ENCODE measurements around the gene IL1A. TPM values are rescaled to one million over a fixed set of nuclear protein-coding genes. Genes with fewer than 3 reads are reported as not detected.

The IL1A gene
- total and polyA plus RNA-seq, 9 of the 15 experiments (the other 6 are each of a cell fraction or from before 2014, with no cell fraction given) = 0.03 to 0.27 (median 0.14) TPM; not detected in 2

DNA sequence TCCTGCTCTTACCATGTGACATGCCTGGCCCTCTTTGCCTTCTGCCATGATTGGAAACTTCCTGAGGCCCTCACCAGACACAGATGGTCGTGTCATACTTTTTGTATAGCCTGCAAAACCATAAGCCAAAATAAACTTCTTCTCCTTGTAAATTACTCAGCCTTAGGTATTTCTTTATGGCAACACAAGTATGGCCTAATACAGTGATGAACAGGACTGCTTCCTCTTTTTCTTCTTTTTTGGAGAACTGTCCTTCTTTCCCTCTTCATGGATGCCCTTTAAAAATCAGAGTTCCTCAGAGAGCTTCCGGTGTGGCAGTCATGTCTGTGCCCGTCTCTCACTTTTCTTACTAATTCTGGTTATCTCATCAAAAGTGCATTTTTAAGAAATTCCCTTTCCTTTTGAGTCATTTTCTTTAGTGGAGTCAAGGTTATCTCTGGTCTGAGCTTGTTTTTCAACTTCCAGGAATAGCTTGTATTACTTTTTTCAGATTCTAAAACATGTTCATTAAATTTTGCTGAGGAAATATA is 9.2 kb upstream of the IL1A start (continued):
- TF ChIP-seq, protein P1, sequence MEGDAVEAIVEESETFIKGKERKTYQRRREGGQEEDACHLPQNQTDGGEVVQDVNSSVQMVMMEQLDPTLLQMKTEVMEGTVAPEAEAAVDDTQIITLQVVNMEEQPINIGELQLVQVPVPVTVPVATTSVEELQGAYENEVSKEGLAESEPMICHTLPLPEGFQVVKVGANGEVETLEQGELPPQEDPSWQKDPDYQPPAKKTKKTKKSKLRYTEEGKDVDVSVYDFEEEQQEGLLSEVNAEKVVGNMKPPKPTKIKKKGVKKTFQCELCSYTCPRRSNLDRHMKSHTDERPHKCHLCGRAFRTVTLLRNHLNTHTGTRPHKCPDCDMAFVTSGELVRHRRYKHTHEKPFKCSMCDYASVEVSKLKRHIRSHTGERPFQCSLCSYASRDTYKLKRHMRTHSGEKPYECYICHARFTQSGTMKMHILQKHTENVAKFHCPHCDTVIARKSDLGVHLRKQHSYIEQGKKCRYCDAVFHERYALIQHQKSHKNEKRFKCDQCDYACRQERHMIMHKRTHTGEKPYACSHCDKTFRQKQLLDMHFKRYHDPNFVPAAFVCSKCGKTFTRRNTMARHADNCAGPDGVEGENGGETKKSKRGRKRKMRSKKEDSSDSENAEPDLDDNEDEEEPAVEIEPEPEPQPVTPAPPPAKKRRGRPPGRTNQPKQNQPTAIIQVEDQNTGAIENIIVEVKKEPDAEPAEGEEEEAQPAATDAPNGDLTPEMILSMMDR (IDR thresholded peaks at IDR 0.05 in 2 of 3, conservative IDR thresholded peaks at IDR 0.05 in 1 of 3; ENCODE audit: insufficient read depth in 2 of 3, low read depth in 1 of 3, low read length in 3 of 3) = no peak
- TF ChIP-seq EWSR1 (IDR thresholded peaks at IDR 0.05; ENCODE audit: borderline replicate concordance, low read depth, partially characterized antibody) = no peak
- no peak for TF ChIP-seq ZNF830 (CRISPR knock-in tag; IDR thresholded peaks at IDR 0.05)
- TF ChIP-seq ZC3H11A (IDR thresholded peaks at IDR 0.05; ENCODE audit: low read depth, low read length) = no peak
- no peak for TF ChIP-seq ZNF174 (CRISPR knock-in tag; IDR thresholded peaks at IDR 0.05)
- TF ChIP-seq MBD2 (IDR thresholded peaks at IDR 0.05; ENCODE audit: borderline replicate concordance, low read depth) = no peak
- TF ChIP-seq, protein P2, sequence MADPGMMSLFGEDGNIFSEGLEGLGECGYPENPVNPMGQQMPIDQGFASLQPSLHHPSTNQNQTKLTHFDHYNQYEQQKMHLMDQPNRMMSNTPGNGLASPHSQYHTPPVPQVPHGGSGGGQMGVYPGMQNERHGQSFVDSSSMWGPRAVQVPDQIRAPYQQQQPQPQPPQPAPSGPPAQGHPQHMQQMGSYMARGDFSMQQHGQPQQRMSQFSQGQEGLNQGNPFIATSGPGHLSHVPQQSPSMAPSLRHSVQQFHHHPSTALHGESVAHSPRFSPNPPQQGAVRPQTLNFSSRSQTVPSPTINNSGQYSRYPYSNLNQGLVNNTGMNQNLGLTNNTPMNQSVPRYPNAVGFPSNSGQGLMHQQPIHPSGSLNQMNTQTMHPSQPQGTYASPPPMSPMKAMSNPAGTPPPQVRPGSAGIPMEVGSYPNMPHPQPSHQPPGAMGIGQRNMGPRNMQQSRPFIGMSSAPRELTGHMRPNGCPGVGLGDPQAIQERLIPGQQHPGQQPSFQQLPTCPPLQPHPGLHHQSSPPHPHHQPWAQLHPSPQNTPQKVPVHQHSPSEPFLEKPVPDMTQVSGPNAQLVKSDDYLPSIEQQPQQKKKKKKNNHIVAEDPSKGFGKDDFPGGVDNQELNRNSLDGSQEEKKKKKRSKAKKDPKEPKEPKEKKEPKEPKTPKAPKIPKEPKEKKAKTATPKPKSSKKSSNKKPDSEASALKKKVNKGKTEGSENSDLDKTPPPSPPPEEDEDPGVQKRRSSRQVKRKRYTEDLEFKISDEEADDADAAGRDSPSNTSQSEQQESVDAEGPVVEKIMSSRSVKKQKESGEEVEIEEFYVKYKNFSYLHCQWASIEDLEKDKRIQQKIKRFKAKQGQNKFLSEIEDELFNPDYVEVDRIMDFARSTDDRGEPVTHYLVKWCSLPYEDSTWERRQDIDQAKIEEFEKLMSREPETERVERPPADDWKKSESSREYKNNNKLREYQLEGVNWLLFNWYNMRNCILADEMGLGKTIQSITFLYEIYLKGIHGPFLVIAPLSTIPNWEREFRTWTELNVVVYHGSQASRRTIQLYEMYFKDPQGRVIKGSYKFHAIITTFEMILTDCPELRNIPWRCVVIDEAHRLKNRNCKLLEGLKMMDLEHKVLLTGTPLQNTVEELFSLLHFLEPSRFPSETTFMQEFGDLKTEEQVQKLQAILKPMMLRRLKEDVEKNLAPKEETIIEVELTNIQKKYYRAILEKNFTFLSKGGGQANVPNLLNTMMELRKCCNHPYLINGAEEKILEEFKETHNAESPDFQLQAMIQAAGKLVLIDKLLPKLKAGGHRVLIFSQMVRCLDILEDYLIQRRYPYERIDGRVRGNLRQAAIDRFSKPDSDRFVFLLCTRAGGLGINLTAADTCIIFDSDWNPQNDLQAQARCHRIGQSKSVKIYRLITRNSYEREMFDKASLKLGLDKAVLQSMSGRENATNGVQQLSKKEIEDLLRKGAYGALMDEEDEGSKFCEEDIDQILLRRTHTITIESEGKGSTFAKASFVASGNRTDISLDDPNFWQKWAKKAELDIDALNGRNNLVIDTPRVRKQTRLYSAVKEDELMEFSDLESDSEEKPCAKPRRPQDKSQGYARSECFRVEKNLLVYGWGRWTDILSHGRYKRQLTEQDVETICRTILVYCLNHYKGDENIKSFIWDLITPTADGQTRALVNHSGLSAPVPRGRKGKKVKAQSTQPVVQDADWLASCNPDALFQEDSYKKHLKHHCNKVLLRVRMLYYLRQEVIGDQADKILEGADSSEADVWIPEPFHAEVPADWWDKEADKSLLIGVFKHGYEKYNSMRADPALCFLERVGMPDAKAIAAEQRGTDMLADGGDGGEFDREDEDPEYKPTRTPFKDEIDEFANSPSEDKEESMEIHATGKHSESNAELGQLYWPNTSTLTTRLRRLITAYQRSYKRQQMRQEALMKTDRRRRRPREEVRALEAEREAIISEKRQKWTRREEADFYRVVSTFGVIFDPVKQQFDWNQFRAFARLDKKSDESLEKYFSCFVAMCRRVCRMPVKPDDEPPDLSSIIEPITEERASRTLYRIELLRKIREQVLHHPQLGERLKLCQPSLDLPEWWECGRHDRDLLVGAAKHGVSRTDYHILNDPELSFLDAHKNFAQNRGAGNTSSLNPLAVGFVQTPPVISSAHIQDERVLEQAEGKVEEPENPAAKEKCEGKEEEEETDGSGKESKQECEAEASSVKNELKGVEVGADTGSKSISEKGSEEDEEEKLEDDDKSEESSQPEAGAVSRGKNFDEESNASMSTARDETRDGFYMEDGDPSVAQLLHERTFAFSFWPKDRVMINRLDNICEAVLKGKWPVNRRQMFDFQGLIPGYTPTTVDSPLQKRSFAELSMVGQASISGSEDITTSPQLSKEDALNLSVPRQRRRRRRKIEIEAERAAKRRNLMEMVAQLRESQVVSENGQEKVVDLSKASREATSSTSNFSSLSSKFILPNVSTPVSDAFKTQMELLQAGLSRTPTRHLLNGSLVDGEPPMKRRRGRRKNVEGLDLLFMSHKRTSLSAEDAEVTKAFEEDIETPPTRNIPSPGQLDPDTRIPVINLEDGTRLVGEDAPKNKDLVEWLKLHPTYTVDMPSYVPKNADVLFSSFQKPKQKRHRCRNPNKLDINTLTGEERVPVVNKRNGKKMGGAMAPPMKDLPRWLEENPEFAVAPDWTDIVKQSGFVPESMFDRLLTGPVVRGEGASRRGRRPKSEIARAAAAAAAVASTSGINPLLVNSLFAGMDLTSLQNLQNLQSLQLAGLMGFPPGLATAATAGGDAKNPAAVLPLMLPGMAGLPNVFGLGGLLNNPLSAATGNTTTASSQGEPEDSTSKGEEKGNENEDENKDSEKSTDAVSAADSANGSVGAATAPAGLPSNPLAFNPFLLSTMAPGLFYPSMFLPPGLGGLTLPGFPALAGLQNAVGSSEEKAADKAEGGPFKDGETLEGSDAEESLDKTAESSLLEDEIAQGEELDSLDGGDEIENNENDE (IDR thresholded peaks at IDR 0.05; ENCODE audit: low read depth, low read length) = no peak
- no peak for TF ChIP-seq ZNF282 (CRISPR knock-in tag; IDR thresholded peaks at IDR 0.05)

Data from K562 (cell line).